GM19099 (cell line): ENCODE results near the gene PPP1CA.

ENCODE experiments used
- POLR2A ChIP-seq: IDR thresholded peaks from 3 replicates; pipeline ENCODE4 v1.6.1; 2011; ENCODE audit warnings: low read depth; ENCODE audit not compliant: insufficient read length; ENCODE audit errors: extremely low read depth

The PPP1CA gene

GRCh38 chr11:67428052-67429001 lies 26.7 kb upstream of the PPP1CA start, which contains the start of gene RPS6KB2:
TSS of gene RPS6KB2 (plus strand) at chr11:67428494. CDS start at chr11:67428546, 52 bp downstream.
- peak; percentile 81 for TF ChIP-seq POLR2A

GRCh38 chr11:67423891-67424613 lies 22.4 kb upstream of the PPP1CA start:
- no peak for TF ChIP-seq POLR2A

- TF ChIP-seq POLR2A, result no peak
These were observed 21.8 kb upstream of the PPP1CA start for GRCh38 chr11:67423466-67423865.

- TF ChIP-seq POLR2A, result no peak
These were observed 21.2 kb upstream of the PPP1CA start for GRCh38 chr11:67422891-67423290.

- no peak for TF ChIP-seq POLR2A
These were observed 19.9 kb upstream of the PPP1CA start for GRCh38 chr11:67421430-67422031.

GRCh38 chr11:67420646-67421429 lies 19.2 kb upstream of the PPP1CA start:
- peak; percentile 55 for TF ChIP-seq POLR2A

- no peak for TF ChIP-seq POLR2A
These were observed 18.5 kb upstream of the PPP1CA start for GRCh38 chr11:67420147-67420645.

GRCh38 chr11:67419325-67420049 lies 17.8 kb upstream of the PPP1CA start:
- TF ChIP-seq POLR2A, result no peak

- no peak for TF ChIP-seq POLR2A
These were observed 17.0 kb upstream of the PPP1CA start for GRCh38 chr11:67418476-67419281.

- TF ChIP-seq POLR2A, result no peak
These were observed 15.8 kb upstream of the PPP1CA start for GRCh38 chr11:67417425-67417824.

GRCh38 chr11:67416416-67417335 lies 15.0 kb upstream of the PPP1CA start:
- no peak for TF ChIP-seq POLR2A
